Measurements from ENCODE around the gene TMPRSS2.

Gene TMPRSS2

DNA sequence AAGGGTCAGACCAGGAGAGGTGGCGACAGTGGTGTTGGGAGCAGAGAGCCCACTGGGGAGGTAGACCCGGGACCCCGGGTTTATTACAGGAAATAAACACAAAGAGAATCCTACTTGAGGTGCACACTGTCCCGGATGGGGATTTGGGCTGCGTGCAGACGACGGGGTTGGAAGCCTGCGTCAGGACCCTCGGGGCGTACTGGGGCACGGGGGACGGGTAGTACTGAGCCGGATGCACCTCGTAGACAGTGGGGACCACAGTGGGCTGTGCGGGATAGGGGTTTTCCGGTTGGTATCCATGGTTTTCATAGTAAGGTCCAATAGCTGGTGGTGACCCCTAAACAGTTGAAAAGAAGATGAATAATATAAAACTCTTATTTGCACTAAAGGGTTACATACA is 13.7 kb downstream of the TMPRSS2 start:
- ATAC-seq, result no peak
- TF ChIP-seq TSHZ2 (CRISPR knock-in tag; IDR thresholded peaks at IDR 0.05) (no peak), ISL1 (CRISPR knock-in tag; IDR thresholded peaks at IDR 0.05) (no peak), ZNF70 (CRISPR knock-in tag; IDR thresholded peaks at IDR 0.05) (no peak), ESRRG (CRISPR knock-in tag; IDR thresholded peaks at IDR 0.05) (no peak), TOX (CRISPR knock-in tag; IDR thresholded peaks at IDR 0.05; ENCODE audit: borderline replicate concordance) (no peak), POU6F1 (CRISPR knock-in tag; IDR thresholded peaks at IDR 0.05; ENCODE audit: borderline replicate concordance, low read depth) (no peak), ZFP30 (CRISPR knock-in tag; IDR thresholded peaks at IDR 0.05) (no peak), TCF4 (CRISPR knock-in tag; IDR thresholded peaks at IDR 0.05; ENCODE audit: borderline replicate concordance) (no peak), PATZ1 (CRISPR knock-in tag; IDR thresholded peaks at IDR 0.05; ENCODE audit: borderline replicate concordance) (no peak), ZC3H10 (CRISPR knock-in tag; IDR thresholded peaks at IDR 0.05) (no peak), SNAI2 (CRISPR knock-in tag; IDR thresholded peaks at IDR 0.05) (no peak), OSR1 (CRISPR knock-in tag; IDR thresholded peaks at IDR 0.05) (no peak), ZNF8 (CRISPR knock-in tag; IDR thresholded peaks at IDR 0.05) (no peak), PPARA (CRISPR knock-in tag; IDR thresholded peaks at IDR 0.05; ENCODE audit: borderline replicate concordance) (no peak)
- TF ChIP-seq, protein P1, sequence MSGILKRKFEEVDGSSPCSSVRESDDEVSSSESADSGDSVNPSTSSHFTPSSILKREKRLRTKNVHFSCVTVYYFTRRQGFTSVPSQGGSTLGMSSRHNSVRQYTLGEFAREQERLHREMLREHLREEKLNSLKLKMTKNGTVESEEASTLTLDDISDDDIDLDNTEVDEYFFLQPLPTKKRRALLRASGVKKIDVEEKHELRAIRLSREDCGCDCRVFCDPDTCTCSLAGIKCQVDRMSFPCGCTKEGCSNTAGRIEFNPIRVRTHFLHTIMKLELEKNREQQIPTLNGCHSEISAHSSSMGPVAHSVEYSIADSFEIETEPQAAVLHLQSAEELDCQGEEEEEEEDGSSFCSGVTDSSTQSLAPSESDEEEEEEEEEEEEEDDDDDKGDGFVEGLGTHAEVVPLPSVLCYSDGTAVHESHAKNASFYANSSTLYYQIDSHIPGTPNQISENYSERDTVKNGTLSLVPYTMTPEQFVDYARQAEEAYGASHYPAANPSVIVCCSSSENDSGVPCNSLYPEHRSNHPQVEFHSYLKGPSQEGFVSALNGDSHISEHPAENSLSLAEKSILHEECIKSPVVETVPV (CRISPR knock-in tag; IDR thresholded peaks at IDR 0.05), result no peak
- TF ChIP-seq, protein P2, sequence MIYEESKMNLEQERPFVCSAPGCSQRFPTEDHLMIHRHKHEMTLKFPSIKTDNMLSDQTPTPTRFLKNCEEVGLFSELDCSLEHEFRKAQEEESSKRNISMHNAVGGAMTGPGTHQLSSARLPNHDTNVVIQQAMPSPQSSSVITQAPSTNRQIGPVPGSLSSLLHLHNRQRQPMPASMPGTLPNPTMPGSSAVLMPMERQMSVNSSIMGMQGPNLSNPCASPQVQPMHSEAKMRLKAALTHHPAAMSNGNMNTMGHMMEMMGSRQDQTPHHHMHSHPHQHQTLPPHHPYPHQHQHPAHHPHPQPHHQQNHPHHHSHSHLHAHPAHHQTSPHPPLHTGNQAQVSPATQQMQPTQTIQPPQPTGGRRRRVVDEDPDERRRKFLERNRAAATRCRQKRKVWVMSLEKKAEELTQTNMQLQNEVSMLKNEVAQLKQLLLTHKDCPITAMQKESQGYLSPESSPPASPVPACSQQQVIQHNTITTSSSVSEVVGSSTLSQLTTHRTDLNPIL (CRISPR knock-in tag; IDR thresholded peaks at IDR 0.05; ENCODE audit: low read depth), result no peak

GRCh38 chr21:41491412-41491811 is 16.5 kb downstream of the TMPRSS2 start:
- ATAC-seq, result no peak
- TF ChIP-seq PATZ1 (CRISPR knock-in tag; IDR thresholded peaks at IDR 0.05; ENCODE audit: borderline replicate concordance) (no peak), OSR1 (CRISPR knock-in tag; IDR thresholded peaks at IDR 0.05) (no peak), ZC3H10 (CRISPR knock-in tag; IDR thresholded peaks at IDR 0.05) (no peak), ARNTL (CRISPR knock-in tag; IDR thresholded peaks at IDR 0.05; ENCODE audit: borderline replicate concordance, low read depth) (no peak), ZNF70 (CRISPR knock-in tag; IDR thresholded peaks at IDR 0.05) (no peak), RARB (CRISPR knock-in tag; IDR thresholded peaks at IDR 0.05) (no peak), BACH2 (CRISPR knock-in tag; IDR thresholded peaks at IDR 0.05; ENCODE audit: borderline replicate concordance) (no peak), PPARA (CRISPR knock-in tag; IDR thresholded peaks at IDR 0.05; ENCODE audit: borderline replicate concordance) (no peak), ESRRG (CRISPR knock-in tag; IDR thresholded peaks at IDR 0.05) (no peak), ISL1 (CRISPR knock-in tag; IDR thresholded peaks at IDR 0.05) (no peak), SNAI2 (CRISPR knock-in tag; IDR thresholded peaks at IDR 0.05) (no peak)
- TF ChIP-seq, protein P2 (CRISPR knock-in tag; IDR thresholded peaks at IDR 0.05; ENCODE audit: low read depth), result no peak

Data from SK-N-SH treated with all-trans-retinoic acid at 6 μM for 48 hours (cell line).